ENCODE results near the gene PTH1R. TPM values are rescaled to one million over a fixed set of nuclear protein-coding genes. Genes with fewer than 3 reads are reported as not detected.

Gene PTH1R
- total RNA-seq, 6 donors from 2014 or later = 2.6 to 48.2 (median 16.2) TPM

DNA sequence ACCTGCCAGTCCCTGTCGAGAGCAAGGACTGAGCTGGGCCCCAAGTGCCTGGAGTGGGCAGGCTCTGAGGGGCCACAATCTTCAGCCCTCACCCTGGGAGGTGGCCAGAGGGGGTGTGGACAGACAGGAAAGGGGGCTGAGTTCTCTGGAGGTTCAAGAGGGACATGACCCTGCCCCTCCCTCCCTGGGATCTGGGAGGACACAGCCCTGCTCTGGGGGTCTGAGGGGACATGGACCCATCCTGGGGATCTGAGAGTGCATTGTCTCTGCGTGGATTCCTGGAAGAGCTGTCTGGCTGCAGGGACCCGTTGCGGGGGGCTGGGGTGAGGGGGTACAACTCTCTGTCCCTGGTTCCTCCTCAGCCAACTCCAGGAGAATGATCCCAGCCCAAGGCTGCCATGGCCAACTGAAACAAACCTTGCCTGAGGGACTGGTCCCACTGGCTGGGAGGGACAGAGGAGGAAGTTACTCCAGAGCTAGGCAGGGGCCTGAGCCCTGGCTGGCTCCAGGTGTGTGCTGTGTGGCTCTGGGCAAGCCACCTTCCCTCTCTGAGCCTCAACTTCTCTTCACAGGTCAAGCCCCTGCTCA, 29.0 kb downstream of the PTH1R start:
- no peaks in the 10 kb centered on the region for H3K36me3 ChIP-seq
- DNase-seq (no peak), ATAC-seq (ENCODE audit: low FRiP score in 2 of 2) (no peak)
- H3K27ac ChIP-seq = no peak overlapping the region
- 63 to 88% methylated on average over 3 to 4 of the region's 4 CpGs for WGBS, 2 donors
- H3K4me3 ChIP-seq = no peak overlapping the region
- H3K27me3 ChIP-seq = no peaks in the 10 kb centered on the region
- no peaks in the 10 kb centered on the region for H3K9me3 ChIP-seq
- no peak for TF ChIP-seq POLR2A (IDR thresholded peaks at IDR 0.05)
- no peak for TF ChIP-seq POLR2AphosphoS5 (IDR thresholded peaks at IDR 0.05)
- TF ChIP-seq, protein P1, sequence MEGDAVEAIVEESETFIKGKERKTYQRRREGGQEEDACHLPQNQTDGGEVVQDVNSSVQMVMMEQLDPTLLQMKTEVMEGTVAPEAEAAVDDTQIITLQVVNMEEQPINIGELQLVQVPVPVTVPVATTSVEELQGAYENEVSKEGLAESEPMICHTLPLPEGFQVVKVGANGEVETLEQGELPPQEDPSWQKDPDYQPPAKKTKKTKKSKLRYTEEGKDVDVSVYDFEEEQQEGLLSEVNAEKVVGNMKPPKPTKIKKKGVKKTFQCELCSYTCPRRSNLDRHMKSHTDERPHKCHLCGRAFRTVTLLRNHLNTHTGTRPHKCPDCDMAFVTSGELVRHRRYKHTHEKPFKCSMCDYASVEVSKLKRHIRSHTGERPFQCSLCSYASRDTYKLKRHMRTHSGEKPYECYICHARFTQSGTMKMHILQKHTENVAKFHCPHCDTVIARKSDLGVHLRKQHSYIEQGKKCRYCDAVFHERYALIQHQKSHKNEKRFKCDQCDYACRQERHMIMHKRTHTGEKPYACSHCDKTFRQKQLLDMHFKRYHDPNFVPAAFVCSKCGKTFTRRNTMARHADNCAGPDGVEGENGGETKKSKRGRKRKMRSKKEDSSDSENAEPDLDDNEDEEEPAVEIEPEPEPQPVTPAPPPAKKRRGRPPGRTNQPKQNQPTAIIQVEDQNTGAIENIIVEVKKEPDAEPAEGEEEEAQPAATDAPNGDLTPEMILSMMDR (IDR thresholded peaks at IDR 0.05) = no peak
- TF ChIP-seq EP300 (IDR thresholded peaks at IDR 0.05) = no peak
- H3K4me1 ChIP-seq = peaks cover 21 to 23% (median 22%) of the 10 kb centered on the region in 4 donors

DNA sequence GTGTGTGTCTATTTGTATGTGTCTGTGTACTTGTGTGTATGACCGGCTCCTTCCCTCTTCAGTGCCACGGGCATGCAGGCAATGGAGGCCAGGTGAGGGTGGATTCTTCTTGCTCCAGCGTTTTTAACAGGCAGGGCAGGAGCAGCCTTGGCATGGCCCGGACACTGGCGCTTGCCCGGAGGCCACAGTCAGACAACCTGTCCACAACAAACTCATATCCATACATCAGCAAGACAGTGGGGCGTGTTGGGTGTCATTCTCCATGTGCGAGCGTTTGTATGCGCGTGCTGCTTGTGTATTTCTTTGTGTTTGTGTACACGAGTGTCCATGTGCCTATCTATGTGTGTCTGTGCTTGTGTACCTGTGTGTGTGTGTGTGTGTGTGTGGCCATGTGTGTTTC, 29.8 kb downstream of the PTH1R start:
- no peaks in the 10 kb centered on the region for H3K36me3 ChIP-seq
- H3K27me3 ChIP-seq = no peaks in the 10 kb centered on the region
- TF ChIP-seq EP300 (IDR thresholded peaks at IDR 0.05) = no peak
- TF ChIP-seq POLR2A (IDR thresholded peaks at IDR 0.05) = no peak
- no peak for TF ChIP-seq POLR2AphosphoS5 (IDR thresholded peaks at IDR 0.05)
- TF ChIP-seq, protein P1 (IDR thresholded peaks at IDR 0.05) = no peak
- DNase-seq (peak in 1 of 2 donors; percentile 38), ATAC-seq (ENCODE audit: low FRiP score in 2 of 2) (no peak)
- no peak overlapping the region for H3K4me3 ChIP-seq
- WGBS, 2 donors = 78 to 84% methylated on average over 9 to 12 of the region's 12 CpGs
- H3K4me1 ChIP-seq = peaks cover 21 to 23% (median 22%) of the 10 kb centered on the region in 4 donors
- no peaks in the 10 kb centered on the region for H3K9me3 ChIP-seq
- H3K27ac ChIP-seq = no peak overlapping the region

DNA sequence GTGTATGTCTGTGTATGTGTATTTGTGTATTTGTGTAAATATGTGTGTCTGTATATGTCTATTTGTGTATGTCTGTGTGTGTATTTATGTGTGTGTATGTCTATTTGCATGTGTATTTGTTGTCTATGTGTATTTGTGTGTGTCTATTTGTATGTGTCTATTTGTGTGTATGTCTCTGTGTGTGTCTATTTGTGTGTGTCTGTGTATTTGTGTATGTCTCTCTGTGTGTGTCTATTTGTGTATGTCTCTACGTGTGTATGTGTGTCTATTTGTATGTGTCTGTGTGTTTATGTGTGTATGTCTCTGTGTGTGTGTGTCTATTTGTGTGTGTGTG, 30.4 kb downstream of the PTH1R start:
- no peak for TF ChIP-seq EP300 (IDR thresholded peaks at IDR 0.05)
- TF ChIP-seq, protein P1 (IDR thresholded peaks at IDR 0.05) = peak in 1 of 6 experiments; percentile 20

DNA sequence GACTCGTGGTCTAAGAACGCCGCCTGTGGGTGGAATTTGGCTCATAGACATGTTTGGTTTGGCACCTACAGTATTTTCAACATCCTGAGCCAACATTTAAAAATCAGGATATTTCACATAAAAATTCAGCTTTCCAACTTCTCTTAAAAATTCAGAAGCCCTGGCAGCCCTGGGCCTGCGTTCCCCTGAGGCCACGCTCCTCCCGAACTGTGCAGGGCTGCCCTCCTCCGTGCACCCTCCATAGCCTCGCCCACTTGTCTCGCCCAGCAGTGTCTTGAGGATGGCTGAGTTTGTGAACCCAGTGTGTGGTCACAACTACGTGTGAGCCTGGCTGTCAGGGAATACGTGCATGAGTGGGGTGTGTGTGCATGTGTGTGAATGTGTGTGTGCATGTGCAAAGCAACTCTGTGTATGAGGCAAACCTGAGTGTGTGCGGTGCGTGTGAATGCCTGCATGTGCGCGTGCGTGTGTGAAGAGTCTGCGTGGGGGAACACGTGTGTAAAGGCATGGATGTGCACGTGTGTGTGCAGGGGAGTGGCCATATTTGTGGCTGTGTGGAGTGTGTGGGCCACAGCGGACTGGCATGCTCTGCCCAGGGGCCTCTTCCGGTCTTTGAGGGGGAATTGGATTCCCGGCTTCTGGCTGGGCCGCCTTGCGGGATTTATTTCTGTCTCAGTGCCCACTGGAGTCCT, 30.9 kb downstream of the PTH1R start:
- Histone ChIP-seq H3K4me1 (peaks cover 21 to 23% (median 22%) of the 10 kb centered on the region in 4 donors), H3K36me3 (no peaks in the 10 kb centered on the region), H3K4me3 (no peak overlapping the region), H3K27ac (no peak overlapping the region), H3K9me3 (no peaks in the 10 kb centered on the region), H3K27me3 (no peaks in the 10 kb centered on the region)
- ATAC-seq (ENCODE audit: low FRiP score in 2 of 2) (peak; percentile 4 to 26), DNase-seq (peak in 1 of 2 donors; percentile 67)
- WGBS, 2 donors = 59 to 65% methylated on average over 24 of the region's 24 CpGs
- TF ChIP-seq, protein P1 (IDR thresholded peaks at IDR 0.05) = peak in 1 of 6 experiments; percentile 28
- TF ChIP-seq POLR2A (IDR thresholded peaks at IDR 0.05) (no peak), POLR2AphosphoS5 (IDR thresholded peaks at IDR 0.05) (no peak), EP300 (IDR thresholded peaks at IDR 0.05) (no peak)

More for the DNA sequence above, 30.4 kb downstream of the PTH1R start:
- Histone ChIP-seq H3K27ac (no peak overlapping the region), H3K9me3 (no peaks in the 10 kb centered on the region), H3K27me3 (no peaks in the 10 kb centered on the region), H3K4me3 (no peak overlapping the region), H3K4me1 (peaks cover 21 to 23% (median 22%) of the 10 kb centered on the region in 4 donors), H3K36me3 (no peaks in the 10 kb centered on the region)
- 39 to 53% methylated on average over 1 of the region's 1 CpG for WGBS, 2 donors
- ATAC-seq (ENCODE audit: low FRiP score in 2 of 2) (no peak), DNase-seq (no peak)

Data from upper lobe of left lung (tissue), 6 donors.